ENCODE data around the gene DHRS4L2.

The DHRS4L2 gene

GRCh38 chr14:24054324-24054641 lies 65.6 kb downstream of the DHRS4L2 start:
- DNase-seq (ENCODE audit: low read depth in 1 of 2, low spot score in 1 of 2): no peak

DNA sequence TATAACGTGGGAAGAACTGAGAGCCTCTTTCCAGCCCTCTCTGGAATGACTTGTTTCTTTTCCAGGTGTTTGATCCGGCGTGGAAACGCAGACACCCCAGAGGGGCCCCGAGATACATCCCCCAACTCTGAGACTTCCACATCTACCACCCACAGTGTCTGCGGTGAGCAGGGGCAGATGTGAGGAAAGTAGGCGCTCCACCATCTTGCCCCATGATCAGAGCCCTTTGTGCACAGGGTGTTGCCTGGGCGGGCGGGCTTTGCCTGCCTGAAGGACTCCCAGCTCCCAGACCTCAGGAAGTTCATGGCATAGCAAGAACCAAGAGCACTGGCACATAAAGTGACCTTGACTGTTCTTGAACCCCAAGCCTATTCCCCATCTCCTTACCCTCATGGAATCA lies 65.9 kb downstream of the DHRS4L2 start:
- H3K27ac ChIP-seq (replicated peaks): no peak overlapping the region
- TF ChIP-seq SPI1 (IDR thresholded peaks at IDR 0.05; ENCODE audit: borderline replicate concordance, low read depth) (no peak), GABPA (IDR thresholded peaks at IDR 0.05; ENCODE audit: low read depth) (no peak), CTCF (IDR thresholded peaks at IDR 0.05; ENCODE audit: insufficient read depth, low read length) (no peak), POLR2AphosphoS5 (IDR thresholded peaks at IDR 0.05; ENCODE audit: low read depth) (no peak)
- TF ChIP-seq, protein P1, sequence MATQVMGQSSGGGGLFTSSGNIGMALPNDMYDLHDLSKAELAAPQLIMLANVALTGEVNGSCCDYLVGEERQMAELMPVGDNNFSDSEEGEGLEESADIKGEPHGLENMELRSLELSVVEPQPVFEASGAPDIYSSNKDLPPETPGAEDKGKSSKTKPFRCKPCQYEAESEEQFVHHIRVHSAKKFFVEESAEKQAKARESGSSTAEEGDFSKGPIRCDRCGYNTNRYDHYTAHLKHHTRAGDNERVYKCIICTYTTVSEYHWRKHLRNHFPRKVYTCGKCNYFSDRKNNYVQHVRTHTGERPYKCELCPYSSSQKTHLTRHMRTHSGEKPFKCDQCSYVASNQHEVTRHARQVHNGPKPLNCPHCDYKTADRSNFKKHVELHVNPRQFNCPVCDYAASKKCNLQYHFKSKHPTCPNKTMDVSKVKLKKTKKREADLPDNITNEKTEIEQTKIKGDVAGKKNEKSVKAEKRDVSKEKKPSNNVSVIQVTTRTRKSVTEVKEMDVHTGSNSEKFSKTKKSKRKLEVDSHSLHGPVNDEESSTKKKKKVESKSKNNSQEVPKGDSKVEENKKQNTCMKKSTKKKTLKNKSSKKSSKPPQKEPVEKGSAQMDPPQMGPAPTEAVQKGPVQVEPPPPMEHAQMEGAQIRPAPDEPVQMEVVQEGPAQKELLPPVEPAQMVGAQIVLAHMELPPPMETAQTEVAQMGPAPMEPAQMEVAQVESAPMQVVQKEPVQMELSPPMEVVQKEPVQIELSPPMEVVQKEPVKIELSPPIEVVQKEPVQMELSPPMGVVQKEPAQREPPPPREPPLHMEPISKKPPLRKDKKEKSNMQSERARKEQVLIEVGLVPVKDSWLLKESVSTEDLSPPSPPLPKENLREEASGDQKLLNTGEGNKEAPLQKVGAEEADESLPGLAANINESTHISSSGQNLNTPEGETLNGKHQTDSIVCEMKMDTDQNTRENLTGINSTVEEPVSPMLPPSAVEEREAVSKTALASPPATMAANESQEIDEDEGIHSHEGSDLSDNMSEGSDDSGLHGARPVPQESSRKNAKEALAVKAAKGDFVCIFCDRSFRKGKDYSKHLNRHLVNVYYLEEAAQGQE (IDR thresholded peaks at IDR 0.05; ENCODE audit: insufficient replicate concordance, low read depth): no peak
- peaks cover 20% of the 10 kb centered on the region for H3K27me3 ChIP-seq (ENCODE audit: insufficient read depth, poor library complexity, severe bottlenecking)
- no peak for DNase-seq (ENCODE audit: low read depth in 1 of 2, low spot score in 1 of 2)
- H3K4me3 ChIP-seq (replicated peaks; ENCODE audit: insufficient read depth, low read length): no peak overlapping the region

More at GRCh38 chr14:24054324-24054641, 65.6 kb downstream of the DHRS4L2 start:
- no peak overlapping the region for H3K27ac ChIP-seq (replicated peaks)
- H3K4me3 ChIP-seq (replicated peaks; ENCODE audit: insufficient read depth, low read length): no peak overlapping the region
- TF ChIP-seq POLR2AphosphoS5 (IDR thresholded peaks at IDR 0.05; ENCODE audit: low read depth): no peak
- TF ChIP-seq, protein P1 (IDR thresholded peaks at IDR 0.05; ENCODE audit: insufficient replicate concordance, low read depth): peak; percentile 27
- H3K27me3 ChIP-seq (ENCODE audit: insufficient read depth, poor library complexity, severe bottlenecking): peaks cover 20% of the 10 kb centered on the region
